ENCODE data around the gene KCNH2.
"Not testable (repeated sequence)": the region's sequence is repeated elsewhere in the genome, so short reads cannot be mapped to it uniquely, and the experiment has no call there.

The KCNH2 gene

DNA sequence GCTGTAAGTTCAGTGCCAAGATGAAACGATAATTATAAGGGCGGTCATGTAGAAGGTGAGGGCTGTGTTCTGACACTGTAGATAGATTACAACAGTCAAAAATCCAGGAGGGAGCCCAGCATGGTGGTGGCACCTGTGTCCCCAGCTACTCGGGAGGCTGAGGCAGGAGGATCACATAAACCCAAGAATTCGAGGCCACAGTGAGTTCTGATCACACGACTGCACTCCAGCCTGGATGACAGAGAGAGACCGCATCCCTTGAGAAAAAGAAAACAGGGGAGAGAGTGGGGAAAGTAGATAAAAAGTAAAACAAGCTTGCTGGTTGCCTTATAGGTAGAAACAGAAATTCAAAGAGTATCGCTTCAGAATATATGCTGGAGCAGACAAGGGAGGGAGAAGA lies 52.1 kb downstream of the KCNH2 start:
- no peak for DNase-seq

DNA sequence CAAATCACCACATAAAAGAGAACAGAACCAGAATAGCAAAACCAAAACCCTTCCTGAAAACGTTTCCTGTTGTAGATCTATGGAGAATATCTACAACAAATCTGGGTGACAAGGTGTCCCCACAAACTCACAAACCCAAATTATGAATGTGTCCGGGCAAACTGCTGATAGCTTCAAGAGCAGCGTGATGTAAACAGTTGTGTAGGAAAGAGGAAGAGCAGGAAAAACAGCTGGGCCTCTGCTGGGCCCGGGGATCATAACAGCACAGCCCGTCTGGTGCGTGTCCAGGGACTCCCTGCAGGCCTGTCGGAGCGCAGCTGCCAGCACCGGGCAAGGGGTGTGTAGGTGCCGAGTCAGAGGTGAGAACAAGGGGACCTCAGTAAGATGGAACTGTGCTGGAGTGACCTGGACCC lies 53.7 kb downstream of the KCNH2 start:
- DNase-seq, result no peak

- no peak for DNase-seq
Measured at GRCh38 chr7:150923802-150924201, 54.3 kb downstream of the KCNH2 start.

DNA sequence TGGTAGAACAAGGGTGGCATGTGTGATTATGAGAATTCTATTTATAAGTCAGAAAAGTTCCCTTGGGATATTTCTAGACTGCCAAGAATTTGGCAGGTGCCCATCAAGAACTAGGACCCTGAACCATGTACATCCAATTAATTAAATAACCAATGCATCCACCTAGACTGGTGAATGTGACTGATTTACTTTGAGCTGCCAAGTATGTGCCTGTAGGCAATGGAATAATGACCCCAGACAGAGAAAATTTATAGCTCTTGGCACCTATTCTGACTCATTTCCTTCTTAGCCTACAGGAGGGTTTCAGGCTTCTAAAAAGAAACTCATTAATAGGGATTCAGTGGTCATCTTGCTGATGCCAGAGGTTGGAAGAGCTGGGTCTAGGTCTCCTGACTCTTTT lies 54.9 kb downstream of the KCNH2 start:
- no peak for DNase-seq

DNA sequence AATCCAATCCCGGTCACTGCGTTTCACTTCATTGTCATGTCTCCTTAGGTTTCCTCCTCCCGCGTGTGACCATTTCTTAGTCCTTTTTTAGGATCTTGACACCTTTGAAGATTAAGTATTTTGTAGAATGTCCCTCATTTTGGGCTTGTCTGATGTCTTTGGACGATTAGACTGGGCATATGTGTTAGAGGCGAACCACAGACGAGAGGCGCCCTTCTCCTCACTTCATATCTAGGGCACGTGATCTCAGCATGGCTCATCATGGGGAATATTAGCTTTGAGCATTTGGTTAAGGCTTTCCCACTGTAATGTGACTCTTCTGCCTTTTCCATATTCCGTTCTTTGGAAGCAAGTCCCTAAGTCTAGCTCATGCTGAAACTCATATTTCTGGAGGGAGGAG lies 59.0 kb downstream of the KCNH2 start:
- no peak for DNase-seq

DNA sequence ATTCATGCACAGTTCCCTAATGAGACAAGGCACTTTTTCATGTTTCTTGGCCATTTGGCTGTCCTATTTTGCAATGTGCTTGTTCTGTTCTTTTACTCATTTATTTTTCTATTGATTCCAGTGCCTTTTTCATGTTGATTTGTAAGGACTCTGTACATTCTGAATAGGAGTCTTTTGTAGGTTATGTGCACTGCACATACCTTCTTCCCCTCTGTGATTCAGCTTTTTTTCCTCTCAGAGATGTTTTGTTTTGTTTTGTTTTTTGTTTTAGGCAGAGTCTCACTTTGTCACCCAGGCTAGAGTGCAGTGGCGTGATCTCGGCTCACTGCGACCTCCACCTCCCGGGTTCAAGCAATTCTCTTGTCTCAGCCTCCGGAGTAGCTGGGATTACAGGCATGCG lies 59.7 kb downstream of the KCNH2 start:
- DNase-seq, result no peak

- DNase-seq, result no peak
Measured at GRCh38 chr7:150917969-150918368, 60.2 kb downstream of the KCNH2 start.

DNA sequence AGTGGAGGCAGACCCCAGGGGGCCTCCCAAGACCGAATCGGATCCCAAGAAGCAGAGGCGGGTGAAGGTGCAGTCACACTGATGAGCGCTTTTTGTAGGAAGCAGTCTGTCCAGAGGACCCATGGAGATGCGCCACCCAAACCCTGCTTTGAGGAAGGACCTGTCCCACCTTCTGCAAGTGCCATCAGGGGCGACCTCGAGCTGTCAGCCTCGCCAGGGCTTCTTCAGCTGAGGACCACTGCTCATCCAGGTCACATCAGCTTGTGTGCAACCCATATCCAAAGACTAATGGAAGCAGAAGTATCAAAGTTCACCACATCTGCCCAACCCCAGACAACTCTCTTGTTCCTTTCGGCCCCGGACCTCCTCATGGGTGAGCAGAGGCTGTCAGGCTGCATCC lies 61.5 kb downstream of the KCNH2 start:
- no peak for DNase-seq

DNA sequence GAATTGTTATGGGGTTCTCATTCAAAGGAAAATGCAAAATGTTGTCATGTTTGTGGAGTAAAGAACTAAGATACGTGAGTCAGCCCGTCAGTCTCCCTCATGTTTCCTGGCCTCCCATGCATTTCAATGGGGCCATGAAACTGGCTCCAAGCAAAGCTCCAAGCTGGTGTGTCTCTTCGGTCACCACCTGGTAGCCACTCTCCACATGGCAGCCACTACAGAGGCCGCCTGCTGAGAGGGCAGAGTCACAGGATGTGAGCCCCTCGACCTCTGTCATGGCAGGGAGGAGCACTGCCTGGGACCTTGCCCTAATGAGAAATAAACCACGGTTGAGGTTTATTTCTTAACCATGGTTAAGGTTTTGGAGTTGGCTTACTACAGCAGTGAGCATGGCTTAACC lies 63.2 kb downstream of the KCNH2 start:
- DNase-seq, result no peak

GRCh38 chr7:150914196-150914595 lies 63.9 kb downstream of the KCNH2 start:
- DNase-seq, result no peak

DNA sequence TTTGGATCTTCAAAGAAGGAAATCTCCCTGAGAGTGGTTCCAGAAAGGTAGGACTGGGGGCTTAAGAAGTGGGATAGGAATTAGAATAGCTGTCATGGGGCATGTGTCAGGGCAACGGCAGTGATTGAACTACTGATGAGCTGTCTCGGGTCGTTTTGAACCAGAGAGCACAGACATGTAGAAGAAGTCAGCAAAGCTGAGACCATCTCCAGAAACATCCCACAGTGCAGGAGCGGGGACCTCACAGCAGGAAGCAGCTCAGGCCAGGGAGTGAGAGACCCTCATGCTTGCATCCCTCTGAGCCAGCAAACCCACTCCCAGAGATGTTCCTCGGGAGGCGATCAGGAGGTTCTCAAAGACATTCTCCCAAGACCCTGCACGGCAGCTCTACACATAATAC lies 65.7 kb downstream of the KCNH2 start:
- no peak for DNase-seq

DNA sequence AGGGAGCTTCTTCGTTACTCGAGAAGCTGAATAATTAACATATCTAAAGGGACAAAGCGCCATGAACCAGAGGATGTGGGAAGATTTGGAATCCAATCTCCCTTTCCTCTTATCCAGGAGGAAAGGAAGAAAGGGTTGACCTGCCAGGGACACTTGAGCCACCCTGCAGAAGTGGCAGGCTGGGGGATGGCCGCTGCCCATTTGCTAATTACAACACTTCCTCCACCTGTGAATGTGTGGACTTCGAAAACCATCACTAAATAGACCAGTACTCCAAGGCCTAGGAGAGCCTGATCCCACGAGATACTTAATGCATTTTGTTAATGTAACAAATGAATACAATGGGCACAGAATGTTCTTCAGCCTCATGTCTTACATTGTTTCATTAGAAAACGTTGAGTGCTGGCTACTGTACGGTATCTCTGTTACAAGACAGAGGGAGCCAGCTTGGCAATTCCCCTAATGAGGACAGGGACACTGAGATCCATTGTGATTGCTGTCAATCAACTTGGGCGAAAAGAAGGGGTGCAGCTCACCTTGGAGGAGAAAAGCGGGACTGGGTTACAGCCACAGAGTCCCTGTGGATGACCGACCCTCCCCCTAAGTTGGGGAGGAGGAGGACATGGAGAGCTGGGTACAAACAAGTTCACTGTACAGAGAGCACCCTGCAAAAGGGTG lies 66.4 kb downstream of the KCNH2 start:
- DNase-seq, result no peak

DNA sequence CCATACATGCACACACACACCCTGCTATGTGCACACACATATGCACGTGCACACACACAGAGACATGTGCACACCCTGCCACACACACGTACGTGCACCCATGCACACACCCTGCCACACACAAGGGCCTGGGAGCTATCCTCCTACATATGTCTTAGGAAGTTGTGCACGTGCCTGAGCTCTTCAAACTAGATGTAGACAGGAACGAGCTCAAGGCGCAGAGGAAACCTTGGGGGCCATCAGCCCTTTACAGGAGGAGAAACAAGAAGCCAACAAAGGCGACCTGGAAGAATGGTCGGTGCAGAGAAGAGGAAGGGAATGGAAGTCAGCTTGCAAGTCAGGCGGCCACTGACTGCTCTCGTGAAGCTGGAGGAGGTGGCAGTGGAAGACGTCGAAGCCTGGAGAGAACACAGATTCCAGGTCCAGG lies 67.1 kb downstream of the KCNH2 start:
- no peak for DNase-seq

DNA sequence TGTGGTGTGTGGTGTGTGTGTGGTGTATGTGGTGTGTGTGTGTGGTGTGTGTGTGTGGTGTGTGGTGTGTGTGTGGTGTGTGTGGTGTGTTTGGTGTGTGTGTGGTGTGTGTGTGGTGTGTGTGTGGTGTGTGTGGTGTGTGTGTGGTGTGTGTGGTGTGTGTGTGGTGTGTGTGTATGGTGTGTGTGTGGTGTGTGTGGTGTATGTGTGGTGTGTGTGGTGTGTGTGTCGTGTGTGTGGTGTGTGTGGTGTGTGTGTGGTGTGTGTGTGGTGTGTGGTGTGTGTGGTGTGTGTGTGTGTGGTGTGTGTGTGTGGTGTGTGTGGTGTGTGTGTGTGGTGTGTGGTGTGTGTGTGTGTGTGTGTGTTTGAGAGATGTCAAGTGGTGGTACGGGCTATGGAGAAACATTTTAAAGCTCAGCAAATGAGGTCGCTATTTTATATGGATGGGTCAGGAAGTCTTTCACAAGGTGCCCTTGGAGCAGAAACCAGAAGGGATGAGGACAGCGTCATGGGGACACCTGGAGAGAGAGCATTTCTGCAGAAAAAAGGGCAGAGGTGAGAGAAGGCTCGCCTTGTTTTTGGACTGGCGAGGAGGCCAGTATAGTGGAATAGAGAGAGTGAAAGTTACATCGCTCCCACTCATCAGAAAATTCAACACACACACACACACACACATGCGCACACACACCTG lies 67.7 kb downstream of the KCNH2 start:
- not testable (repeated sequence) for DNase-seq

DNA sequence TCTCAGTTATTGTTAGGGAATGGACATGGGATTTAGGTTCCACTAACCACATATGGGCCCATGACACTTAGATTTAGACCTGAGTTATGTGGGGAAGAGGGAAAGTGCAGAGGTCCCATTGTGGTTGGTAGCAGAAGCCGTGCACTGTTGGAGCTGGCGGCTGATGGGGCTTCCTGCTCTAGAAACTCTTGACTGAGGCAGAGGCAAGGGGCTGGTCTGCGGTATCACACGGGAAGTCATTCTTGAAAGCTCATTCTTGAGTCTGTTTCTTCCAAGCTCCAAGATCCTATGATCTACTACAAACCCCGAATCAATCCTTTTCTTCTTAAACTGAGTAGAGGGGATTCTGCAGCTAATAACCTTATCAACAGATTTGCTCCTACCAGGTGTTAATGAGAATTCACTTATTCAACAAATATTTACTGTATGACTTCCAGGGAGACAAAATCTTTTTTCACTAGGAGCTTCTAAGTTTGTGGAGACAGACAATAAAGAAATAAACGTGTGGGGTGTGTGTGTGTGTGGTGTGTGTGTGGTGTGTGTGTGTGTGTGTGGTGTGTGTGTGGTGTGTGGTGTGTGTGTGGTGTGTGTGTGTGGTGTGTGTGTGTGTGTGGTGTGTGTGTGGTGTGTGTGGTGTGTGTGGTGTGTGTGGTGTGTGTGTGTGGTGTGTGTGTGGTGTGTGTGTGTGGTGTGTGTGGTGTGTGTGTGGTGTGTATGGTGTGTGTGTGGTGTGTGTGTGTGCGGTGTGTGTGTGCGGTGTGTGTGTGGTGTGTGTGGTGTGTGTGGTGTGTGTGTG lies 68.7 kb downstream of the KCNH2 start:
- DNase-seq, result no peak

DNA sequence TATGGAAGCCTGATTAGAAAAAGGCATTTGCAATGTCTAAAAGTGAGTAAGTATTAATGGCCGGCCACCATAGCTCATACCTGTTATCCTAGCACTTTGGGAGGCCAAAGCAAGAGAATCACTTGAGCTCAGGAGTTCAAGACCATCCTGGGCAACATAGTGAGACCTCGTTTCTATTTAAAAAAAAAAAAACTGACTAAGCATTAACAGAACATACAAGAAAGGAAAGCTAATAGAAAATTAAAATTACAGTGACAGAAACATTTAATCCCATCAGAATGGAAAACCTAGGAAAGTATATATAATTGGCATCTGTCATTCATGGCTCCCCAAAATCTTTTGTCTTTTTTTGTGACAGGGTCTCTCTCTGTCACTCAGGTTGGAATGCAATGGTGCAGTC lies 69.9 kb downstream of the KCNH2 start:
- DNase-seq, result no peak

DNA sequence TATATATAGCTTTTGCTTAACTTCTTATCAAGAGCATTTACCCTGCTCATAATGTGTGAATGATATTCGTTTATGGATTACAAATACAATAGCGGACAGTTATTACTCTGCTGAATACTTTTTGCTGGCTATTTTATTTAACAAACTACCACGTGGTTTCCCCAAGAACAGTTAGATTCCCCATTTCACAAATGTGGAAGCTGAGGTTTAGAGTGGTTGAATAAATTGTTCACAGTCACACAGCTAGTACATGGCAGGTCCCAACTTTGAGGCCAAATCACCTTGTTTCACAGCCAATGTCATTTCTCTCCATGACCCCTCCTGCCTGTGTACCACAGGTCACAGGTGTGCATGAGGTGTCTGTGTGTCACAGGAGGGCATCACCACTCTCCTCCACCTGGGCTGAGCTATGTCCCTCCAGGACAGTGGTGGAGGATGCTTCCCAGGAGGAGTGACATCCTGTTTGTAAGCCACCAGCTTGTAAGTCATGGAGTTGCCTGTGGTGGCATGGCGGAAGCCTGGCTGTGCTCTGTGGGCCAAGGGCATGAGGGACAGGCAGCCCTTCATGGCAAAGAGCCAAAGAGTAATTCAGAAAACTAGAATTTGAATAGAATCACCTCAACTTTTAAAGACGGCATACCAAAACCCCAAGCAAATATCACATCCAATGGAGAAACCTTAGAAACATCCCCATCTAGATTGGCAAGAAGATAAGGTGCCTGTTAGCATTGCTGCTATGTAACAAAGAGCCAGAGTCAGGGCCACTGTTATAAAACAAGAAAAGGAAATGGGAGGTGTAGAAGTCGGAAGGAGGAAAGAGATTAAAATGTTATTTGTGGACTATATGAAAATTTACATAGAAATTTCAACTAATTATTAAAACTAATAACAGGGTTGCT lies 73.9 kb downstream of the KCNH2 start:
- DNase-seq, result no peak

GRCh38 chr7:150903606-150904005 lies 74.5 kb downstream of the KCNH2 start:
- peak; percentile 46 for DNase-seq

DNA sequence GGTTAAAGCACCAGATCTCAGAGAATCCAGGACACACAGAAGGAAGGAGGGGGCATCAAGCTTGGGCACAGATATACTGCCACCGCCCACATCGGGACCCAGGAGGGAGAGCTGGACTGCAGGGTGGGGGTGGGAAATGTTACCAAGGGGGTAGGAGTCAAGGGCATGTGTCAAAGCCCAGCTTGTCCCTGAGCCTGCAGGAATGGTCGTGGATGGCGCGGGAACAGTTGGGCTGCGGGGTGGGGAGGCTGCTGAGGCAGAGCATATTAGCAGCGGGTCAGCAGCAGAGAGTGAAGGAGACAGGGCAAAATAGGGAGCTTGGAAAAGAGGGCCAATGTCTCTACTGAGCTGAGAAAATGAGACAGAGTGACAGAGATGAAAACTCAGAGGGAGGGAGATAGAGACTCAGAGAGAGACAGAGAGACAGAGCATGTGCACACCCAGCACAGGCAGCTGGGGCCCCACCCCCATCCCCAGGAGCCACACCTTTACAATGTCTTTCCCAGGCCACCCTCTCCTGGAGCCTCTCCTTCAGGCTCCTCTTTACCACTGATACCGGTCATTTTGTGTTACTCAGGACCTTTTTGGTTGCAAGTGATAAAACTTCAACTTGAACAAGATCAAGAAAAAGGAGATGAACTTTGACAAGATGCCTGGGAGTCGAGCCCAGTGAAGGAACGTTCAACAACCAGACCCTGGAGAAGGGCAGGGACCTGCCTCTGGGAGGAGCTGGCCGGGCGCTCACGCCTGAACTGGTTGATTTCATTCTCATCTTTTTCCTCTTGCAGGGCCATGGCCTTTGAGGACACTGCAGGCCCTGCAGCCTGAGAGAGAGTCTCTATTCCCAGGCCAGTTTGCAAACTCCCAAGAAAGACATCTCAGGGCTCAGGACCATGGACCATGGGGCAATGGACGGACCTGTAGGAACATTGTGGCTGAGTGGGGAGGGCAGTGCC lies 75.8 kb downstream of the KCNH2 start:
- DNase-seq, result no peak

- DNase-seq, result no peak
Measured at GRCh38 chr7:150901160-150902035, 76.7 kb downstream of the KCNH2 start.

DNA sequence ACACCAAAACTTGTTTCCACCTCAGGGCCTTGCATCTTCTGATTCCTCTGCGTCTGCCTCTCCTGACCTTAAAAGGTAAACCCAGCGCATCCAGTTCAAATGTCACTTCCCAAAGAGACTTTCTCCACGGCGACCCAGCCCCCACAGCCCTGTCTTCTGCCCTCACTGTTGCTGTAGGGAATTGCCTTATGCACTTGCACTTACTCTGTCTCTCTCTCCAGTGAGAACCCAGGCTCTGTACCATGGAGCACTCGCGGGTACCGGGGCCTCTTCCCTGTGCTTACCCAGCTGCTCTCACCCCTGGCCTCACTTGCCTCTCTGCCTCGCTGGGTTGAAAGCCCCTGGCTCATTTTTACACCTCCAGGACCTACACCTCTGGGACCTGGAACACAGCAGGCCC lies 77.4 kb downstream of the KCNH2 start:
- DNase-seq, result no peak
